Gastrocnemius medialis (tissue), 4 donors: ENCODE measurements around the gene PIAS3.

Experiments
- POLR2A ChIP-seq, 2 donors: fragments of 450-650 bp; IDR thresholded peaks; one replicate each; pipeline ENCODE4 v1.6.1; 2017; ENCODE audit warnings: antibody characterized with exemption in 2 of 2, mild to moderate bottlenecking in 2 of 2, moderate library complexity in 2 of 2
- TF ChIP-seq, protein P1 (sequence below), 5 experiments: fragments of 450-650 bp in 3 of 5; fragments of 200-600 bp in 2 of 5; sonication (generic) in 2 of 5; IDR thresholded peaks in 4 of 5; conservative IDR thresholded peaks in 1 of 5; 1 replicate in 4 of 5; 2 replicates in 1 of 5; pipeline ENCODE4 v1.5.1; 2016 to 2019; ENCODE audit warnings: antibody characterized with exemption in 5 of 5, mild to moderate bottlenecking in 3 of 5, moderate library complexity in 3 of 5

DNA sequence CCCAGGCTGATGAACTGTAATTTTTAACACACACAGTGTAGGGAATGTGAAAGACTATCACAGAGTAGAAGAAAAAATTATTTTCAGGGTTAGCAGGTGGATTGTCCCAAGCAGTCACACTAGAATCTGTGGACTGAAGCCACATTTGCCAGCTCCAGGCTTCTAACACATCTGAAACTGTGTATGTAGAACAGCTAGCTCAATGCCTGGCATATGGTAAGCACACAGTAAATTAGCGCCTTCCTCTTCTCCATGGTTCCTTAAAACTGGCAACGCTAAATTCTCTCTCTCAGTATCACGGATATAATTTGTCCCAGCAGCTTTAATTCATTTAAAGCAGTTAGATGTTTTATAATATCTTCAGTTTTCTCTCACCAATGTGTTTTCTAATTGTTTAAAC lies 15.8 kb downstream of the PIAS3 start:
- TF ChIP-seq, protein P1, sequence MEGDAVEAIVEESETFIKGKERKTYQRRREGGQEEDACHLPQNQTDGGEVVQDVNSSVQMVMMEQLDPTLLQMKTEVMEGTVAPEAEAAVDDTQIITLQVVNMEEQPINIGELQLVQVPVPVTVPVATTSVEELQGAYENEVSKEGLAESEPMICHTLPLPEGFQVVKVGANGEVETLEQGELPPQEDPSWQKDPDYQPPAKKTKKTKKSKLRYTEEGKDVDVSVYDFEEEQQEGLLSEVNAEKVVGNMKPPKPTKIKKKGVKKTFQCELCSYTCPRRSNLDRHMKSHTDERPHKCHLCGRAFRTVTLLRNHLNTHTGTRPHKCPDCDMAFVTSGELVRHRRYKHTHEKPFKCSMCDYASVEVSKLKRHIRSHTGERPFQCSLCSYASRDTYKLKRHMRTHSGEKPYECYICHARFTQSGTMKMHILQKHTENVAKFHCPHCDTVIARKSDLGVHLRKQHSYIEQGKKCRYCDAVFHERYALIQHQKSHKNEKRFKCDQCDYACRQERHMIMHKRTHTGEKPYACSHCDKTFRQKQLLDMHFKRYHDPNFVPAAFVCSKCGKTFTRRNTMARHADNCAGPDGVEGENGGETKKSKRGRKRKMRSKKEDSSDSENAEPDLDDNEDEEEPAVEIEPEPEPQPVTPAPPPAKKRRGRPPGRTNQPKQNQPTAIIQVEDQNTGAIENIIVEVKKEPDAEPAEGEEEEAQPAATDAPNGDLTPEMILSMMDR (IDR thresholded peaks at IDR 0.05 in 4 of 5, conservative IDR thresholded peaks at IDR 0.05 in 1 of 5) = no peak
- TF ChIP-seq POLR2A (IDR thresholded peaks at IDR 0.05) = no peak
